Astrocyte (in vitro differentiated cells and primary cell): ENCODE data around the gene COL2A1.

ENCODE experiments used
- CTCF ChIP-seq: IDR thresholded peaks from 2 replicates; pipeline ENCODE4 v1.5.1; 2011; ENCODE audit warnings: low read depth, mild to moderate bottlenecking, inconsistent platforms, low read length, moderate library complexity; ENCODE audit not compliant: insufficient read depth
- EZH2 ChIP-seq: IDR thresholded peaks from 2 replicates; pipeline ENCODE4 v1.6.1; 2012; ENCODE audit warnings: mild to moderate bottlenecking, low read length, inconsistent platforms; ENCODE audit not compliant: insufficient read depth

GRCh38 chr12:48034835-48035805 lies 30.8 kb upstream of the COL2A1 start:
- TF ChIP-seq CTCF: no peak
- TF ChIP-seq EZH2: no peak
